Type B pancreatic cell (in vitro differentiated cells): ENCODE data around the gene KMT5B. TPM values are rescaled to one million over a fixed set of nuclear protein-coding genes. Genes with fewer than 3 reads are reported as not detected.

Experiments
- DNase-seq: peaks from one replicate; pipeline ENCODE4 v3.0.0; 2021; ENCODE audit warnings: mixed read lengths; ENCODE audit not compliant: unreplicated experiment; ENCODE audit errors: extremely low spot score
- H3K27ac Mint-ChIP-seq: 2 replicates; pipeline ENCODE4 v1.8.0; 2021; ENCODE audit warnings: mild to moderate bottlenecking, mixed read lengths
- H3K27me3 Mint-ChIP-seq: 2 replicates; pipeline ENCODE4 v1.8.0; 2021; ENCODE audit warnings: mixed read lengths
- H3K36me3 Mint-ChIP-seq: 2 replicates; pipeline ENCODE4 v1.8.0; 2021; ENCODE audit warnings: mixed read lengths
- H3K4me1 Mint-ChIP-seq: one replicate; pipeline ENCODE4 v1.8.0; 2021; ENCODE audit warnings: mixed read lengths; ENCODE audit not compliant: unreplicated experiment
- H3K4me3 Mint-ChIP-seq: 2 replicates; pipeline ENCODE4 v1.8.0; 2021; ENCODE audit warnings: mild to moderate bottlenecking, mixed read lengths
- H3K9me3 Mint-ChIP-seq: 2 replicates; pipeline ENCODE4 v1.8.0; 2021; ENCODE audit warnings: mixed read lengths
- CTCF ChIP-seq: fragments of 200-600 bp; sonication (generic); conservative IDR thresholded peaks from 2 replicates; pipeline ENCODE4 v1.5.0; 2021; ENCODE audit warnings: antibody characterized with exemption, mild to moderate bottlenecking
- total RNA-seq: library from RNA; stranded (reverse); gene quantifications from 2 replicates; pipeline ENCODE4 v1.2.1, GENCODE V29; 2021; ENCODE audit warnings: low replicate concordance

The KMT5B gene
- total RNA-seq, 1 donor from 2014 or later = 54.4 TPM

- TF ChIP-seq CTCF = no peak
- Mint-ChIP-seq H3K4me3 (no peak overlapping the region), H3K36me3 (peaks cover 4% of the 10 kb centered on the region), H3K4me1 (peaks cover 28% of the 10 kb centered on the region), H3K27me3 (no peaks in the 10 kb centered on the region), H3K9me3 (no peaks in the 10 kb centered on the region), H3K27ac (peak overlapping the region; percentile 11)
- DNase-seq = no peak
Measured at GRCh38 chr11:68199295-68199987, 13.7 kb downstream of the KMT5B start.

GRCh38 chr11:68196219-68196618, 16.9 kb downstream of the KMT5B start:
- TF ChIP-seq CTCF = no peak
- no peaks in the 10 kb centered on the region for H3K9me3 Mint-ChIP-seq
- no peak for DNase-seq
- H3K27ac Mint-ChIP-seq = no peak overlapping the region
- H3K4me1 Mint-ChIP-seq = peaks cover 35% of the 10 kb centered on the region
- no peak overlapping the region for H3K4me3 Mint-ChIP-seq
- peaks cover 4% of the 10 kb centered on the region for H3K36me3 Mint-ChIP-seq
- H3K27me3 Mint-ChIP-seq = no peaks in the 10 kb centered on the region

- H3K36me3 Mint-ChIP-seq = peaks cover 7% of the 10 kb centered on the region
- peak overlapping the region; percentile 47 for H3K27ac Mint-ChIP-seq
- H3K4me1 Mint-ChIP-seq = peaks cover 36% of the 10 kb centered on the region
- H3K4me3 Mint-ChIP-seq = no peak overlapping the region
- H3K27me3 Mint-ChIP-seq = no peaks in the 10 kb centered on the region
- no peaks in the 10 kb centered on the region for H3K9me3 Mint-ChIP-seq
- no peak for DNase-seq
- TF ChIP-seq CTCF = no peak
Measured at GRCh38 chr11:68194675-68195294, 18.3 kb downstream of the KMT5B start.

- no peak for TF ChIP-seq CTCF
- no peak for DNase-seq
- H3K4me1 Mint-ChIP-seq = peaks cover 27% of the 10 kb centered on the region
- no peaks in the 10 kb centered on the region for H3K9me3 Mint-ChIP-seq
- H3K27me3 Mint-ChIP-seq = no peaks in the 10 kb centered on the region
- H3K36me3 Mint-ChIP-seq = peaks cover 7% of the 10 kb centered on the region
- H3K4me3 Mint-ChIP-seq = no peak overlapping the region
- no peak overlapping the region for H3K27ac Mint-ChIP-seq
Measured at GRCh38 chr11:68193018-68193417, 20.1 kb downstream of the KMT5B start.

- Mint-ChIP-seq H3K4me3 (no peak overlapping the region), H3K27me3 (no peaks in the 10 kb centered on the region), H3K4me1 (peaks cover 27% of the 10 kb centered on the region), H3K36me3 (peaks cover 13% of the 10 kb centered on the region), H3K9me3 (no peaks in the 10 kb centered on the region), H3K27ac (peak overlapping the region; percentile 59)
- TF ChIP-seq CTCF = no peak
- no peak for DNase-seq
Measured at GRCh38 chr11:68191661-68192579, 21.2 kb downstream of the KMT5B start.
